Mesodermal cell (in vitro differentiated cells): ENCODE data around the gene RGPD4.
"Not testable (repeated sequence)": the region's sequence is repeated elsewhere in the genome, so short reads cannot be mapped to it uniquely, and the experiment has no call there.

Experiments used
- H3K27ac ChIP-seq: 2 replicates; pipeline ENCODE4 v1.7.0; 2013; ENCODE audit warnings: mild to moderate bottlenecking, low read depth, low read length, moderate library complexity; ENCODE audit not compliant: severe bottlenecking
- H3K36me3 ChIP-seq: 2 replicates; pipeline ENCODE4 v1.7.1; 2013; ENCODE audit warnings: mild to moderate bottlenecking, low read length, moderate library complexity; ENCODE audit not compliant: control insufficient read depth, insufficient read depth
- H3K4me1 ChIP-seq: one replicate; pipeline ENCODE4 v1.7.1; 2013; ENCODE audit warnings: mild to moderate bottlenecking, low read length; ENCODE audit not compliant: insufficient read depth, control insufficient read depth, poor library complexity, severe bottlenecking
- H3K4me3 ChIP-seq: 2 replicates; pipeline ENCODE4 v1.7.0; 2013; ENCODE audit warnings: low read length, control low read depth, mild to moderate bottlenecking; ENCODE audit not compliant: insufficient read depth, poor library complexity, severe bottlenecking; ENCODE audit errors: extremely low read depth
- H3K9me3 ChIP-seq: 2 replicates; pipeline ENCODE4 v1.7.1; 2013; ENCODE audit warnings: mild to moderate bottlenecking, low read length, moderate library complexity; ENCODE audit not compliant: control insufficient read depth
- WGBS, 2 experiments: methylation state at CpG; one replicate each; pipeline ENCODE4 v1.1.5; 2013; ENCODE audit warnings: missing lambda C conversion rate in 2 of 2; ENCODE audit not compliant: insufficient coverage in 2 of 2; 5-methylcytosine and 5-hydroxymethylcytosine counted together

The RGPD4 gene

DNA sequence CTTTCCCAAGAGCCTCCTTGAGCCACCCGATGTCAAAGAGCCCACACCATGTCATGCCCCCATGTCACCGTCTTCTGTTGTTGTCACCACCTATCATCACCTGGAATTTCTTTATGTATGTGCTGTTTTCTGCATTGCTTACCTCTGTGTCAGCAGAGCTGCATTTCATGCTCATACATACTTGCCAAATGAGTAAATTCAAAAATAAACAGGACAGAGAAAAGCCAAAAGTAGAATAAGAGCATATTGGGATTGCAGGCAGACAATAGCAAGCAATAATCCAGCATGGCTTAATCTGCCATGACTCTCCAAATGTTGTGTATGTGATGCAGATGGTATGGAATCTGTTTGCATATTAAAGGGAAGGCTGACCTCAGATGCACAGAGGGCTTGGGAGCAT is 15.3 kb upstream of the RGPD4 start:
- Histone ChIP-seq H3K36me3 (no peaks in the 10 kb centered on the region), H3K9me3 (no peaks in the 10 kb centered on the region), H3K4me3 (no peak overlapping the region), H3K27ac (no peak overlapping the region), H3K4me1 (no peaks in the 10 kb centered on the region)
- 63% methylated on average over 1 of the region's 2 CpGs; no CpG with 5 or more reads in 1 of the 2 experiments for WGBS, 2 experiments

DNA sequence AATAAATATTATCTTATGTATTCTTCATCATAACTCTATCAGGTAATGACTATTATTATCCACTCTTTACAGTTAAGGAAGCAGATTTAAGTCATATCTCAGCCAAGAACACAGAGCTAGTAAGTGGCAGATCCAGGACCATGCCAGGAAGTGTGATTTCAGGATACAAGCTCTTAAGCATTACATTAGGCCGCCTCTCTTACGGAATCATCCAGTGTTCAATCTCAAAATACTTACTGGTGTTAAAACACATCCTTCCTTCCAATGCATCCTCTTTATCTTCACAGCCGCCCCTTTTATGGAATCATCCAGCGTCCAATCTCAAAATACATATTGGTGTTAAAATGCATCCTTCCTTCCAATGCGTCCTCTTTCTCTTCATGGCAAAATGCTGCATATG is 14.7 kb upstream of the RGPD4 start:
- H3K4me1 ChIP-seq, result no peaks in the 10 kb centered on the region
- 94 to 96% methylated on average over 3 to 5 of the region's 5 CpGs for WGBS, 2 experiments
- H3K4me3 ChIP-seq, result no peak overlapping the region
- no peaks in the 10 kb centered on the region for H3K36me3 ChIP-seq
- no peaks in the 10 kb centered on the region for H3K9me3 ChIP-seq
- no peak overlapping the region for H3K27ac ChIP-seq

DNA sequence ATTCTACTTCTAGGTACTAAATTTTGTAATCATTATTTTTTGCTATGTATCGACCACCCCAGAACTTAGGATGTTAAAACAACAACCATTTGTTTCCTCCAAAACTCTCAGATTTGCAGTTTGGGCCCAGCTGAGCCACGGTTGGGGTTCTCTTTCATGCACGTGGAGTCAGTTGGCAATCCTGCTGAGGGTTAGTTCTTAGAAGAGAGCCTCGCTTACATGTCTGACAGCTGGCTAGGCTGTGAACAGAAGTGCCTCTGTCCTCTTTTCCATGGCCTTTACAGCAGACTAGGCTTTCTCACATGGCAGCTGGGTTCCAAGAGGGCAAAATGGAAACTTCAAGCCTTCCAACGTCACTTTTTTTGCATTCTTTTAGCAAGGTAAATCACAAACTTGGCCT is 9.3 kb upstream of the RGPD4 start:
- no peaks in the 10 kb centered on the region for H3K36me3 ChIP-seq
- no peak overlapping the region for H3K27ac ChIP-seq
- 57 to 93% methylated on average over 2 of the region's 5 CpGs for WGBS, 2 experiments
- no peaks in the 10 kb centered on the region for H3K9me3 ChIP-seq
- no peak overlapping the region for H3K4me3 ChIP-seq
- H3K4me1 ChIP-seq, result no peaks in the 10 kb centered on the region

DNA sequence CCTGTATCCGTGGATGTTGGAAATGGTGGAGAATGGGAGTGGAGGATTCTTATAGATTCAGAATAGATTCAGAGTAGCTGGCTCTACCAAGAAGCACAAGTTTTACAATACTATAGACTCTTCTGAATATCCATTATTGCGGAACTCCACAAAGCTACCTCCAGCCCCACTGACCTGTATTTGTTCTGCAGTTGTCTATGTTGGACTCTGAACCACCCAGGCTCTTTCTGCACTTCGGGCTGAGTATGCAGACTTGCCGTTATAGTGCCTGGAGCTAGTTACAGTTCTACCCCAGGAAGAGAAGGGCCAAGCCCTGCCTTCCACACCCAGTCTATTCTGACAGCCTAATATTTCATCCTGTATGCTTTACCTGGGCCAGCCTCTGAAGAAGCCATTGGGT is 4.4 kb upstream of the RGPD4 start:
- Histone ChIP-seq H3K9me3 (no peaks in the 10 kb centered on the region), H3K4me3 (no peak overlapping the region), H3K27ac (no peak overlapping the region), H3K4me1 (no peaks in the 10 kb centered on the region), H3K36me3 (no peaks in the 10 kb centered on the region)
- 85 to 90% methylated on average over 2 to 3 of the region's 4 CpGs for WGBS, 2 experiments

DNA sequence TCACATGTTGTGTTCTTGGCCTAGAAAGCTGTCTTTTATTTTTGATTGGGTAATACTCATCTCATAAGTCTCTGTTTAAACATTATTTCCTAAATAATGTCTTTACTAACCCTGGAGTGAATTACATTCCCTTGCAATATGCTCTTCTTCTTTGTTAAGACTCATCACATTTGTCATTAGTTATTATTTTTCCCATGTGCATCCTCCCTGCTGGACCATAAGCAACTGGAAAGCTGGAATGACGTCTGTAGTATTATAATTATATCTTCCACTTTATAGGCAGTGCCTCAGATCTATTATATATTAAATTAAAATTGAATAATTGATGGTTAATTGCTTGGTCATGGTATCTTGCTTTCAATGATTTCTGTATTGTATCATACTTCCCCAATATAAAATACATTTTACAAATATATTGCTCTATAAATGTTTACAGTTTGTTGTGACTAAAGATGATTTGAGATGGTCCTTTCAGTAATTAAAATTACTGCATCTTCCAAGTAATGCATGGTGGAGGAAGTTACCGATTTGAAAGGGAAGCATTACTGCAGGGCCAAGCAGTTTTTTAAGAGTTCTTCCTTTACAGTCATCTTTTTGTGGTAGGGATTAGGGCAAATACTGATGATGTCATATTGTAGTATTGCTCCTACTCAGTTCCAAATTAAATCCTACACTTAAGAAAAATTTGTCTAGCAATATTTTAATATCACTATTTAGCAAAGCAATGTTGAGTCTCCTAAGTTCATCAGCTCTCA is 2.1 kb upstream of the RGPD4 start:
- Histone ChIP-seq H3K9me3 (no peaks in the 10 kb centered on the region), H3K36me3 (no peaks in the 10 kb centered on the region), H3K4me1 (no peaks in the 10 kb centered on the region), H3K27ac (no peak overlapping the region), H3K4me3 (no peak overlapping the region)
- no CpG with 5 or more reads among the region's 2 CpGs for WGBS, 2 experiments

DNA sequence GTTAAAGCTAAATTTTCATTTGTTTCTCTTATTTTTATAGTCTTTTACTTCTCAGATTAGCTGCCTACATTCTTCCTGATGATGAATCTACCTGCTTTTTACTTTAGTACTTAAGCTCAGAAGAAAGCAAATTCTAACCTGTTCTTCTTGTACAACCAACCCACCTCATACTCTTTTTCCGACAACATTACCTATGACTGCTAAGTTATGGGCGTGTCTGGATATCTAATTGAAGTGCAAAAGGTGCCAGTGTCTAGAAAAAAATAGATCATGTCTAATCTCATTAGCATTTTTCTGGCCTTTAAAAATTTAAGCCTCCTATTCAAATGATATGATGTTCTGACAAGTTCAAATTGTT is 1.5 kb upstream of the RGPD4 start:
- H3K27ac ChIP-seq, result no peak overlapping the region
- no peak overlapping the region for H3K4me3 ChIP-seq
- H3K4me1 ChIP-seq, result no peaks in the 10 kb centered on the region
- H3K36me3 ChIP-seq, result no peaks in the 10 kb centered on the region
- WGBS, 2 experiments, result no CpG with 5 or more reads among the region's 2 CpGs
- H3K9me3 ChIP-seq, result no peaks in the 10 kb centered on the region

DNA sequence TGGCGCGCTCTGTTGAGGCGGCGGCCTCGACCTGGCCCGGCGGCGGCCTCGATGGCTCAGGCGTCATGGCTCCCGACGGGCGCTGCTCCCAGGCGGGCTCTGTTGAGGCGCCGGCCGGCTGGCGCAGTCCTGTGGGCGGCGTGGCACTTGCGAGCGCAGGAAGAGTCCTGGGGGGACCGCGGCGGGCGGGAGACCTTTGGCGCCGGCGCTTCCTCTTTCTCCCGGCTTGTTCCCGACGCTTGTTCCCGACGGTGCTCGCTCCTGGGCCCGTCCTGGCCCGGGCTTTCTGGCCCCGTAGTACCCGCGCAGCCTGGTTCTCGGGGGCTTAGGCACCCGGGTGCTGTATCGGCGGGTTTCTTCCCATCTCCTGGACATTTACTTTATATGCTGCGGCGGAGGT is 2.8 kb downstream of the RGPD4 start:
- not testable (repeated sequence) for H3K27ac ChIP-seq, H3K9me3 ChIP-seq, H3K4me3 ChIP-seq, H3K4me1 ChIP-seq, H3K36me3 ChIP-seq
- WGBS, 2 experiments, result 92 to 97% methylated on average over 7 to 24 of the region's 46 CpGs

DNA sequence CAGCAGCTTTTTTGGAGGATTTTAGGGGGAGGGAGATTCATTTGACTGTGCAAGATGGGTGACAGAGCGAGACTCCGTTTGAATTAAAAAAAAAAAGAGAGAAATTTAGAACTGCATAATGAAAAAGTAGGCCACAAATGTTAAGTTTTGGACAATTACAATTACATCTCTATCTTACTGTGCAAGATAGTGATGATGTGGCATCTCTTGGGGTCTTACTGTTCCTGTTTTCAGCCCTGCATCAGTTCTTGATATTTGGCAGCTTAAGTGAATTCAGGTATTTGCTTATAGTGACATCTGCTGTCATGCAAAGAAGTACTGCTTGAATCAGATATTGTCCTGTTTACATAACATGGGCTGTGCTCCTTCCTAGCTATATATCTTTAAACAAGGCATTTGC is 6.5 kb downstream of the RGPD4 start:
- H3K9me3 ChIP-seq, H3K4me1 ChIP-seq, H3K27ac ChIP-seq, H3K4me3 ChIP-seq, H3K36me3 ChIP-seq: not testable (repeated sequence)
- WGBS, 2 experiments, result no CpG with 5 or more reads among the region's 2 CpGs

DNA sequence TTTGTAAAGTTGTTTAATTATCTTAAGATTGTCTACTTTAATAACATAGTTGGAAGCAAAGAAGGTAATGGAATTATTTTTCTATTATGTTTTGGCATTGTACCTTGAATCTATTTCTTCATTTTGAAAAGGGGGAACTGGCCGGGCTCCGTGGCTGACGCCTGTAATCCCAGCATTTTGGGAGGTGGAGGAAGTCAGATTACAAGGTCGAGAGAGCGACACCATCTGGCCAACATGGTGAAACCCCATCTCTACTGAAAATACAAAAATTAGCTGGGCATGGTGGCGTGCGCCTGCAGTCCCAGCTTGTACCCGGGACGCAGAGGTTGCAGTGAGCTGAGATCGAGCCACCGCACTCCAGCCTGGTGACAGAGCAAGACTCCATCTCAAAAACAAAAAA is 6.9 kb downstream of the RGPD4 start:
- H3K4me3 ChIP-seq, H3K4me1 ChIP-seq, H3K9me3 ChIP-seq, H3K27ac ChIP-seq, H3K36me3 ChIP-seq: not testable (repeated sequence)
- WGBS, 2 experiments, result 6% methylated on average over 2 of the region's 11 CpGs; no CpG with 5 or more reads in 1 of the 2 experiments

DNA sequence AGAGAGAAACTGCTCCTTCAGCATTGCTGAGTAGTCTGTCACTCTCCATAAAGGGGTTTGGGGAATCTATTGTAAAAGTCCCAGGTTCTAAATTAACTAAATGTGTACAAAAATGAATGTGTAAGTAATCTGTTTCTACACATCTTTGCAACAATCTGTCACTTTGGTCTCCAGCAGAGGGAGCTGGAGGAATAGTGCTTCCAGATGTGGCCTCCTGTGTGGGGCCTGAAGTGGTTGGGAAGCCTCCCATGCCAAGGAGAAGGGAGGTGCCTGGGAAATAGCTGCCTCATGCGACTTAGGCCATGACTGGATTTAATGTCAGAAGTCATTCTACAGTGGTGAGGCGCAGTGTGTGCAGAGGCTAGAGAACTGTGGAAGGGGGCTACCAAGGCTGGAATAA is 89.4 kb downstream of the RGPD4 start:
- H3K36me3 ChIP-seq, H3K4me3 ChIP-seq, H3K9me3 ChIP-seq, H3K4me1 ChIP-seq, H3K27ac ChIP-seq: not testable (repeated sequence)
- WGBS, 2 experiments, result no CpG with 5 or more reads among the region's 2 CpGs

DNA sequence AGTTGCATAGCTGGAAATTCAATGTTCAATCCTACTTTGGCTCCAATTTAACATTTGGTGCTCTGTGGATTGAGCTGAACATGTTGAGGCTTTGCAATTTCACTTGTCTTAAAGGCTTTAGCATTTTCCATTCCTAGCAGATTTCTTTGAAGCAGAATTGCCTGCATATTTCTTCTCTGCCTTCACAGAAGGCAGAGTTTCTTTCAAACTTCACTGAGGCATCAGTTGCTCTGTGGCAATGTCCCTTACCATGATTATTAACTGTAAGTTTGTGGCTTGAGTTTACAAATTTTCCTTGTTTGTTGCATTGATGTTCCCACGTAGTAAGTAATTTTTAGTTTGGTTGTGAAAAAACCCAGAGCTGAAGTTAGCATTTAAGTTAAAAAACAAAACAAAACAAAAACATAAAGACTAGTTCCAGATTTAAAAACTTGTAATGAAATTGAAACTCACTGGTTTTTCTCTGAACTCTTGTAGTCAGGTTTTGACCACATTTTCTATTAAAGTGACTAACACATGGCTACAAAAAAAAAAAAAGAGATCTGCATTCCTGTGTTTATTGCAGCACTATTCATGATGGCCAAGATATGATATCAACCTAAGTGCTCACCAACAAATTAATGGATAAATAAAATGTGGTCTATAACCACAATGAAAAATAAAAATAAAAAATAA is 90.1 kb downstream of the RGPD4 start:
- not testable (repeated sequence) for H3K4me3 ChIP-seq, H3K36me3 ChIP-seq, H3K4me1 ChIP-seq, H3K9me3 ChIP-seq, H3K27ac ChIP-seq
- no CpG with 5 or more reads among the region's 1 CpG for WGBS, 2 experiments
